ENCODE data around the gene ELFN1.

The ELFN1 gene

DNA sequence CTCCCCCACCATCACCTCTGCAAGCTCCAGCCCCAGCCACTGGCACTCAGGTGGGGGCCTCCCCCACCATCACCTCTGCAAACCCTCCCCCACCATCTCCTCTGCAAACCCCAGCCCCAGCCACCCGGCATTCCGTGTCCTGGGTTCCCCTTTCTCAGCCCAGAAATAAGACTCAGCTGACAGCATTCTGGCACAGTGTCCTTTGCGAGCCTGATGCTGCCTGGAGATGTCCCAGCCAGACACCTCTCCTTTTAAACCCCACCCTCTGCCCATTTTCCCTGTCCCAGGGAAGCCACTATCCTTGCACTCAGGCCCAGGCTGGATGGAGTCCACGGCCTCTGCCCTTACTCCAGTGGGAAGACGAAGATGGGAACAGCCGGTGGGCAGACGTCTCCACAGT lies 49.8 kb downstream of the ELFN1 start:
- peaks cover 24% of the 10 kb centered on the region for H3K27me3 Mint-ChIP-seq

DNA sequence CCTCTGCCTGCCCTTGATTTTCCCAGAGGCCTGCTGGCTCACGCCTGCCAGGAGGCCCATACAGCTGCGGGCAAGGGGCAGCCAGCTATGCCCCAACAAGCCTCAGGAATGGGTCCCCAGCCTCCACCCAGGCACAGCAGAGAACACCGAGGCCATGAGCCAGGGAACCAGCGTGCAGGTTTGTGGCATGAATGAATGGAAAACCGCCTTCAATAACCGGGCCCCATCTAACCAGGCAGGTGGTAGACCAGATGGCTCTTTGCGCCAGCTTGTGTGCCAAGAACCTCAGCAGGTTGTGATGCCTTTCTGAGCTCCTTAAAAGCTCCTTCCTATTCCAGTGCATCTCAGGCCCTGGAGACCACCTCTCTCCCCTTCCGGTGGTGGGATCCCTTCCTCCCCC lies 50.2 kb downstream of the ELFN1 start:
- Mint-ChIP-seq H3K27me3 (peaks cover 25% of the 10 kb centered on the region), H3K36me3 (no peaks in the 10 kb centered on the region), H3K9me3 (no peaks in the 10 kb centered on the region), H3K27ac (no peak overlapping the region), H3K4me3 (no peak overlapping the region), H3K4me1 (no peaks in the 10 kb centered on the region)
- DNase-seq = no peak
- CTCF ChIA-PET = no interaction called here

More for the DNA sequence above, 49.8 kb downstream of the ELFN1 start:
- DNase-seq = no peak
- Mint-ChIP-seq H3K36me3 (no peaks in the 10 kb centered on the region), H3K4me3 (no peak overlapping the region), H3K27ac (no peak overlapping the region), H3K4me1 (no peaks in the 10 kb centered on the region), H3K9me3 (no peaks in the 10 kb centered on the region)
- CTCF ChIA-PET = no interaction called here

DNA sequence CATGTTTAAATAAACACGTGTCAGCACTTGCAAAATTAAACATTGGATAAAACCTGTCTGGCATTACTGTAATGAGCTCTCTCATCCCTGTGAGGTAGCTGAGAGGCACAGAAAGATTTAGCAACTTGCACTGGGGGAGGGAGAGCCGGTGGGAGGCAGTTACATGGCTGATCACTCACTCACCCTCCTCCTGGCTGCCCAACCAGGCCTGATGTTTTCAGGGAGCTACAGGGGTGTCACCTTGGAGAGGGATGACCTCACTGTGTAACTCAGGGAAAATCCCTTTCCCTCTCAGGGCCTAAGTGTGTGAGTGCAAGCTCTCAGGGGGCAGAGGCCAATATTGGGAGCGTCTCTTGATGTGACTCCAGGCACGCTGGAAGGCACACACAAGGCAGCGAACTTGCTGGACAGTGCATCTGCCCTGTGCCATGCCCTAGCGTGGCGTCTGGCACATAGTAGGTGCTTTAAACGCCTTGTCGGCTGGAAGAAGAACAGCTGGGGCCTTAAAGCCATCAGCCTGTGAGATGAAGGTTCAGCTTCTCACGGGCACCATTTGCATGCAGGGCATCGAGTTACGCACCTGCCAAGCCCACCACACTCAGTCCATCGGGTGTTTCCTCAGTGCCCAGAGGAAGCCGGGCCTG lies 51.1 kb downstream of the ELFN1 start:
- H3K9me3 Mint-ChIP-seq = no peaks in the 10 kb centered on the region
- CTCF ChIA-PET = no interaction called here
- H3K36me3 Mint-ChIP-seq = no peaks in the 10 kb centered on the region
- no peak overlapping the region for H3K27ac Mint-ChIP-seq
- H3K27me3 Mint-ChIP-seq = peaks cover 21% of the 10 kb centered on the region
- no peak for DNase-seq
- no peak overlapping the region for H3K4me3 Mint-ChIP-seq
- no peaks in the 10 kb centered on the region for H3K4me1 Mint-ChIP-seq

DNA sequence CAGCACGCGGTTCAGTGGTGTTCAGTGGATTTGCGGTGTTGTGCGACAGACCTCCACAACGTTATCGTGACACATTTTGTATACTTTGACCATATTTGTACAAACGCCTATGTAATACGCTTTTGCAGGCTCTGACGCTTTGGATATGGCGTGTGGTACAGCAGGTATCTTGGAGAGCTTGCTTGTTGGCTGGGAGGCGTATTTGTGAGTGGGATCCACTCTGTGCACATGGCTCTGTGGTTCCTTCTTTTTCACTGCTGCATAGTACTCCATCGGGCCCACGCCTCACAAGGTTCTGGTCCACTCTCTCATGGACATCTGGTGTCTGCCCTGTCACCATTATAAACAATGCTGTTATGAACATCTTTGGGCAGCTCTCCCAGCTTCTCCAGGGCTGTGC lies 53.2 kb downstream of the ELFN1 start:
- CTCF ChIA-PET = interaction anchor here (0.5 kb wide), 1 partner anchor 60 kb away, joined by 3 read pairs; no protein-coding TSS in a partner anchor

DNA sequence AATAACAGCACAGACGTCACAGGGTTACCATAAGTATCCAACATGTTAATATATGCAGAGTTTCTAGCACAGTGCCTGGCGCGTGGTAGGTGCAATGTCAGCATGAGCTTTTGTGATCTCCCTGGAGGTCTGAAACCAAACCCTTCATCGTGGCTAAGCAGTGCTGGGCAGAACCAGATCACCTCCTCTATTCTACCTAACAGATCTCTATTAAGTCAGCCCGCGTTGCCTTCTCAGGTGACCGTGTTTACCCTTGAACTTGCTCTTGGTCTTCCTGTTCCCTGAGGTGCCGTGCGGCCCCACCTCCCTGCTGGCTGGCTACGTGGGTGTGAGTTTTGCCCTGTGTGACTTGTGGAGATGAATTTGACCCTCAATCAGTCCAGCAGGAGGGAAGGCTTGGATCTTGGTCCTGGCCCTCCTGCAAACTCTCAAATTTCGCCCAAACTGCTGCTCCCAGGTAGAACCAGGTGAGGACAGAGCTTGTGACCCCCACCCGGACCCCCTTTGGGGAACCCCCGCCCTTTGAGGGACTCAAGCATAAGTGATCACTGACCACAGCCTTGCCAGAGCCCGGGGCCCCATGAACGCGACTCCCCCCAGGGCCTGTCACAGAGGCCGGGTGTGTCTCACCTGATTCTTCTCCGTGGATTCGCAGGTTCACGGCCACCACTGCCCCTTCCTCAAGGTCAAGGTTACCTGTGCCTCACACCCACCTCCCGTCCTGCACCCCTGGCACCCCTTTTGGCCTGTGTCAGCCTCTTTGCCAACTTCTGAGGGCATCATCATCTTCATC lies 54.2 kb downstream of the ELFN1 start:
- no peak for DNase-seq
- no peaks in the 10 kb centered on the region for H3K4me1 Mint-ChIP-seq
- no peak overlapping the region for H3K4me3 Mint-ChIP-seq
- CTCF ChIA-PET = no interaction called here
- H3K36me3 Mint-ChIP-seq = no peaks in the 10 kb centered on the region
- no peaks in the 10 kb centered on the region for H3K9me3 Mint-ChIP-seq
- no peak overlapping the region for H3K27ac Mint-ChIP-seq
- H3K27me3 Mint-ChIP-seq = peaks cover 7% of the 10 kb centered on the region

More for the DNA sequence above, 53.2 kb downstream of the ELFN1 start:
- no peak overlapping the region for H3K27ac Mint-ChIP-seq
- no peaks in the 10 kb centered on the region for H3K9me3 Mint-ChIP-seq
- no peak for DNase-seq
- H3K27me3 Mint-ChIP-seq = peaks cover 7% of the 10 kb centered on the region
- H3K4me1 Mint-ChIP-seq = no peaks in the 10 kb centered on the region
- H3K4me3 Mint-ChIP-seq = no peak overlapping the region
- H3K36me3 Mint-ChIP-seq = no peaks in the 10 kb centered on the region

DNA sequence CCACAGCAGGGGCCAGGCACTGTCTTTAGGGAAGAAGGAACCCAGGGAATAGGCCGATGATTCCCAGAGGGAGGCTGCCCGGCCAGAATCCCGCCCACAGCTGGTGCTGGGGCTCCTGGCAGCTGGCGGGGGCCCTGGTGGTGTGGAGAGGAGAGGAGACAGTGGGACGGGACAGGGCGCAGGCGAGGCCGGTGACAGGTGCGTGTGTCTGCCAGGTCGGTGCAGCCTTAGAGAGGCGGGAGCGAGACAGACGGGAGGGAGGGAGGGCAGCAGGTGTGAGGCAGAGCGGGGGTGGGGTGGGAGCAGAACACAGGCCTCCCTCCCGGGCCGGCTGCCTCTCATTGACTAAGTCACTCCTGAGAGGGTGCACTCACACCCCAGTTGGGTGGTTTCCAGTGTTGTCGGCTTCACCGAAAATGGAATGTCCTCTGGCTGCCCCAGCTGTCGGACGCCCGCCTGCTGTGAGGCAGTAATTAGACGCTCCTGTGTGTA lies 55.2 kb downstream of the ELFN1 start:
- Mint-ChIP-seq H3K9me3 (peaks cover 1% of the 10 kb centered on the region), H3K36me3 (no peaks in the 10 kb centered on the region), H3K27me3 (peaks cover 7% of the 10 kb centered on the region), H3K4me1 (no peaks in the 10 kb centered on the region), H3K27ac (no peak overlapping the region), H3K4me3 (no peak overlapping the region)
- no peak for DNase-seq
- CTCF ChIA-PET = no interaction called here

DNA sequence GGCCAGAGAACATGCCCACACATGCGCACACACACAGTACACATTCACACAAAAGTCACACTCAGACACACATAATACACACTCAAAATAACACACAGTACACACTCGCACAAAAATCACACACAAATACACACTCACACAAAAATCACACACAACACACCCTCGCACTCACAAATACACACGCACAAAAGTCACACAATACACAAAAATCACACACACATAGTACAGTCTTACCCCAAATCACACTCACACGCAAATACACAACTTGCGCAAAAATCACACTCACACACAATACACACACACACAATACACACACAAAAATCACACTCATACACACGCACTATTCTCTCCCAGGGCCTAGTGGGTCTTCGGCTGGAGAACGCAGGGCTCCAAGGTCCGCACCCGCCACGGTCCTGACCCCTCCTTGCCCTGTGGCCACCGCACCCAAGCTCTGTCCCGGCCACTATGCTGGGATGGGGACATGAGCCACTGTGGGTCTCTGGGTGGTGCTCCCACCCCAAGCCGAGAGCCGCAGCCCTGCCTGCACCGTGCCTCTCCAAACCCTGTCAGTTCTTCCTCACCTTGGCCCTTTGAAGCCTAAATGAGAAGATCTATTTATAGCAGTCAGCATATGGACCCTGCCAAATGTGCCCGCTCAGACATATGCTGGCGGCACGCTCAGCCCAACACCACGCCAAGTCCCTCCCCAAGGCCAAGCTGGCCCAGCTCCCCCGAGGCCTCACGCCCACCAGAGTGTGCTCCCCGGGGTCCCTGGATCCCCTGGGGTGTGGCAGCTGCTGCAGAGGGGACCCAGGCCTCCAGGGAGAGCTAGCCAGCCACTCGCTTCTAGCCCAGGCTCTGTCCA lies 55.9 kb downstream of the ELFN1 start:
- Mint-ChIP-seq H3K4me1 (no peaks in the 10 kb centered on the region), H3K27ac (no peak overlapping the region)
- CTCF ChIA-PET = no interaction called here

DNA sequence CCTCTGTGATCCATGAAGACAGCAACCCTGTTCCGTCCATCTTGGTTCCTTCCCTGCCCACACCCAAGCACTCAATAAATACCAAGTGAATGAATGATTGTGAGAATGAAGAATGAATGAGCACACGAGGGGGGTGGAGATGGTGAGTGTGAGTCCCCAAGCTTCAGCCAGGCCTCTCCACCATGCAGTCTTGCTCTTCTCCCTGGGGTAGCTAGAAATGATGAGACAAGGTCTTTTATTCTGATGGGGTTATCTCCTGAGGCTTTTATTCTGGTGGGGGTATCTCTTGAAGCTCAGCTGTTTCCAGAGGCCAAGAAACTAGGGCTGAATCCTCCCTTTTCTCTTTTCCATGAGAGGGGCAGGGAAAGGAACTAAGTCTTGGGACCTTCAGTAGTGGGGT lies 57.0 kb downstream of the ELFN1 start:
- CTCF ChIA-PET = no interaction called here
- H3K27me3 Mint-ChIP-seq = peaks cover 4% of the 10 kb centered on the region
- peaks cover 1% of the 10 kb centered on the region for H3K9me3 Mint-ChIP-seq
- H3K36me3 Mint-ChIP-seq = no peaks in the 10 kb centered on the region
- H3K4me1 Mint-ChIP-seq = no peaks in the 10 kb centered on the region
- no peak overlapping the region for H3K4me3 Mint-ChIP-seq
- no peak overlapping the region for H3K27ac Mint-ChIP-seq
- no peak for DNase-seq

More for the DNA sequence above, 55.9 kb downstream of the ELFN1 start:
- peaks cover 1% of the 10 kb centered on the region for H3K9me3 Mint-ChIP-seq
- no peak for DNase-seq
- no peaks in the 10 kb centered on the region for H3K36me3 Mint-ChIP-seq
- H3K4me3 Mint-ChIP-seq = no peak overlapping the region
- H3K27me3 Mint-ChIP-seq = peaks cover 7% of the 10 kb centered on the region

DNA sequence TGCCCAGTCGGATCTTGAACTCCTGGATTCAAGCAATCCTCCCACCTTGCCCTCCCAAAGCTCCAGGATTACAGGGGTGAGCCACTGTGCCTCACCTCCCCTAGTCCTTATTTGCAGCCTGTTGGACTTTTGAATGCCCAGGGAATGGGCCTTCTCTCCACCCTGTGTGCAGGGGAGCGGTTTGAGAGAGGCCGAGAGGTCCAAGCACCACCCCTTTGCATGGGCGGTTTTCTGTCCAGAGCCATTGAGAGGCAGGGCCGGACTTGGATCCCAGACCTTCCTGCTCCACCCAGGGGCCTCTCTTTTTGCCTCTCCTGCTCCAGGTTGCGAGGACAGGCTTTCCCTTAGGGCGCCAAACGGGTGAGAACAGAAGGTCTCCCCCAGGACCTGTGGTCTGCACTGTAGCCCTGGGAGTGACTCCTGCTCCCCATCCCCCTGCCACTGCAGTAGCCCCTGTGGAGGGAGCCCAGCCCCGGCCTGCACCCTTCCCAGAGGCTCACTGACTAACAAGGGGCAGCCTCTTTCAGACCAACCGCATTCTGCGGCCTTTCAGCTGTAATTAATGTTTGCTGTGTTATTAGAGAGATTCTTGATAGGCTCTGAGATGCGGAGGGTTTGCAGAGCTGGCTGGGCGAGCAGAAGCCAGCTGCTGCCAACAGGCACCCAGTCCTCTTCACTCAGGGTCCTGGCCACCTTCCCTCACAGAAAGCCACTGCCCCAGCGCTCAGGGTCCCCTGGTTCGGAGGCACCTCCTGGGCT lies 57.9 kb downstream of the ELFN1 start:
- peaks cover 1% of the 10 kb centered on the region for H3K9me3 Mint-ChIP-seq
- no peak overlapping the region for H3K4me3 Mint-ChIP-seq
- H3K36me3 Mint-ChIP-seq = no peaks in the 10 kb centered on the region
- H3K27ac Mint-ChIP-seq = no peak overlapping the region
- CTCF ChIA-PET = no interaction called here
- no peak for DNase-seq
- H3K4me1 Mint-ChIP-seq = no peaks in the 10 kb centered on the region
- peaks cover 9% of the 10 kb centered on the region for H3K27me3 Mint-ChIP-seq

DNA sequence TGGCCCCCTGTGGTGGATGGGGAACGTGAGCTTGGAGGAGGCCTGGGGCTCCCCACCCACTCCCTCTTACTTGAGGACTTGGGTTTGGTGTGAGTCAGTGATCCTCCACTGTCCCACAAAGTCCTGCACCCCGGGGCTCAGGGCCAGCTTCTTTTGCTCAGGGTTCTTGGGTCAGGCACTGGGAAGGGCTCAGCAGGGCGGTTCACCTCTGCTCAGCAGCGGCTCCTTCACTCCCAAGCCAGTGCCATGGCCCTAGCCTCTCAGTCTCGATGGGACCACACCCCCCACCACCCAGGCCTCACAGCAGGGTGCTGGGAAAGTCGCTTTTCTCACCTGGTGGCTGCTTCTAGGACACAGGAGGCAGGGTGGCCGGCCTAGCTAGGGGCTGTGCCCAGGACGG lies 59.1 kb downstream of the ELFN1 start:
- H3K27me3 Mint-ChIP-seq = peaks cover 20% of the 10 kb centered on the region
- H3K4me1 Mint-ChIP-seq = no peaks in the 10 kb centered on the region
- no peaks in the 10 kb centered on the region for H3K36me3 Mint-ChIP-seq
- H3K9me3 Mint-ChIP-seq = peaks cover 1% of the 10 kb centered on the region
- no peak for DNase-seq
- no peak overlapping the region for H3K4me3 Mint-ChIP-seq
- CTCF ChIA-PET = no interaction called here
- H3K27ac Mint-ChIP-seq = no peak overlapping the region

DNA sequence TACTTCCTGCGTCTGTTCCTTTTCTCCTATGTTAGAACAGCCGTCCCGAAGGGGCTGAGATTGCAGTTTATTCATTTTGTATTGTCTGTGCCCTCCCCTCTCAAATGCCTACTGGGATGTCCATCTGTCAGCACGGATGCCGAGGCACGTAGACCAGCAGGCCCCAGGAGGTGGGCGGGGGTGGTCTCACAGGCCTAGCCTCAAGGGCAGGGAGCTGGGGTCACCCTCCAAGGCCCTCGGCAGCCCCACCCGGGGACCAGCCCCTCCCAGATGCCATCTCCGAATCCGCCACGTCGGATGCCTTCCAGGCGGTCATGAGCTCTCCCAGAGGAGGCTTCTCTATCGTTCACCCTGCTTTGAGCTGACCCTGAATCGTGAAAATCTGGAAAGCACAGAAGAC lies 59.7 kb downstream of the ELFN1 start:
- H3K27ac Mint-ChIP-seq = no peak overlapping the region
- no peak overlapping the region for H3K4me3 Mint-ChIP-seq
- CTCF ChIA-PET = no interaction called here
- H3K27me3 Mint-ChIP-seq = peaks cover 20% of the 10 kb centered on the region
- no peak for DNase-seq
- no peaks in the 10 kb centered on the region for H3K36me3 Mint-ChIP-seq
- H3K4me1 Mint-ChIP-seq = no peaks in the 10 kb centered on the region
- H3K9me3 Mint-ChIP-seq = peaks cover 1% of the 10 kb centered on the region

DNA sequence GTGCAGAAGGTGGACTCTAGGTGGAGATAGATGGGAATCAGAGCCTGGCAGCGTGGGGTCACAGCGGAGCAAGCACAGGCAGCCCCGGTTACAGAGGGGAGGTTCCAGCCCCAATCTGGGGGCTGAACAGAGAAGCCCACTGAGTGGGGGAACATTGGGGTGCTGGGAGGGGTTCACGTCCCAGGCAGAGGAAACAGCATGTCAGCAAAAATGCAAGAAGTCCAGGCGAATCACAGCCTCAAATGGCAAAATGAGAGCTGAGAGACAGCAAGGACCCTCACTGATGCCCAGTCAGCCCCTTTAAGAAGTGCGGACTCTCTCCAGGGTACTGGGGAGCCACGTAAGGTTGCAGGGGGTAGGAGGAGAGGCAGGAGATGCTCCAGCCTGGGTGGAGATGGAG lies 62.0 kb downstream of the ELFN1 start:
- Mint-ChIP-seq H3K4me1 (no peaks in the 10 kb centered on the region), H3K36me3 (no peaks in the 10 kb centered on the region), H3K27ac (no peak overlapping the region), H3K4me3 (no peak overlapping the region), H3K9me3 (peaks cover 1% of the 10 kb centered on the region), H3K27me3 (peaks cover 16% of the 10 kb centered on the region)
- DNase-seq = no peak
- CTCF ChIA-PET = interaction anchor here (1.0 kb wide), 1 partner anchor 11 kb away, joined by 3 read pairs; no protein-coding TSS in a partner anchor

DNA sequence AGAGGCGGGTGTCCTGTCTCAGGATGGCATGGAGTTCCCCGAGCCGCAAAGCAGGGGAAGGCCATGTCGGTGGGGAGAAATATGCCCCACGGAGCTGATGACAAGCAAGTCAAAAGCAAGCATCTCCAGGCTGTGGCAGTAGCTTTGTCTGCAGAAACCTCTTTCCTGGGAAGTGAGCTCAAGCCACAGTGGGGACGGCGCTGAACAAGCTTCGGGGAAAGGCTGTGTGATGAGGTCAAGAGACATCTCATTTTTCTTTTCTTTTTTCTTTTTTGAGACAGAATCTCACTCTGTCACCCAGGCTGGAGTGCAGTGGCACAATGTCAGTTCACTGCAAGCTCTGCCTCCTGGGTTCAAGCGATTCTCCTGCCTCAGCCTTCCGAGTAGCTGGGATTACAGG lies 62.6 kb downstream of the ELFN1 start:
- Mint-ChIP-seq H3K27me3 (peaks cover 16% of the 10 kb centered on the region), H3K36me3 (no peaks in the 10 kb centered on the region), H3K4me1 (no peaks in the 10 kb centered on the region), H3K9me3 (peaks cover 1% of the 10 kb centered on the region), H3K27ac (no peak overlapping the region), H3K4me3 (no peak overlapping the region)
- no peak for DNase-seq
- CTCF ChIA-PET = no interaction called here
